Stimulated activated CD4-positive, alpha-beta T cell treated with anti-CD3 and anti-CD28 coated beads, Interleukin-1b, Interleukin-23, amount 100 ng/mL, for 48 hours (primary cell): Measurements from ENCODE around the gene SLC25A21.
"Not testable (repeated sequence)": the region's sequence is repeated elsewhere in the genome, so short reads cannot be mapped to it uniquely, and the experiment has no call there.

Experiments used
- DNase-seq: peaks from one replicate; pipeline ENCODE4 v3.0.0-alpha.2; 2020

SLC25A21 gene

DNA sequence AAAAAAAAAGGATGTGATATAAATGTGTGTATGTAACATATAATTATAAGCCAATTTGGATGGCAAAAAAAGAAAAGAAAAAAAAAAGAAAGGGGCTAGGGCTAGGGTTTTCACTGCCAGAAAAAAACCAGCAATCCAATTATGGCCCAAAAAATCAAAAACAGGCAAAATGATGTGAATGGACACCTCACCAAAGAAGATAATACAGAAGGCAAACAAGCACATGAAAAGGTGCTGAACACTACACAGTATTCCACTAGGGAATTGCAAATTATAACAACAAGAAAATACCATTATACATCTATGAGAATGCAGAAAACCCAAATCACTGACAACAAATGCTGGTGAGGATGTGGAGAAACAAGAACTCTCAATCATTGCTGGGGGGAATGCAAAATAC is 13.3 kb upstream of the SLC25A21 start:
- no peak for DNase-seq

DNA sequence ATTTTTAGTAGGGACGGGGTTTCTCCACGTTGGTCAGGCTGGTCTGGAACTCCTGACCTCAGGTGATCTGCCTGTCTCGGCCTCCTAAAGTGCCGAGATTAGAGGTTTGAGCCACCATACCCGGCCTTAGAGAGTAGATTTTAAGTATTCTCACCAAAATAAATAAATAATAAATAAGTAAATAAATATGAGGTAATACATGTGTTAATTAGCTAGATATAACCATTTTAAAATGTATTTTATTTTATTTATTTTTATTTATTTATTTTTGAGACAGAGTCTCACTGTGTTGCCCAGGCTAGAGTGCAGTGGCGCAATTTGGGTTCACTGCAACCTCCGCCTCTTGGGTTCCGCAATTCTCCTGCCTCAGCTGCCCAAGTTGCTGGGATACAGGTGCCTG is 12.1 kb upstream of the SLC25A21 start:
- not testable (repeated sequence) for DNase-seq

DNA sequence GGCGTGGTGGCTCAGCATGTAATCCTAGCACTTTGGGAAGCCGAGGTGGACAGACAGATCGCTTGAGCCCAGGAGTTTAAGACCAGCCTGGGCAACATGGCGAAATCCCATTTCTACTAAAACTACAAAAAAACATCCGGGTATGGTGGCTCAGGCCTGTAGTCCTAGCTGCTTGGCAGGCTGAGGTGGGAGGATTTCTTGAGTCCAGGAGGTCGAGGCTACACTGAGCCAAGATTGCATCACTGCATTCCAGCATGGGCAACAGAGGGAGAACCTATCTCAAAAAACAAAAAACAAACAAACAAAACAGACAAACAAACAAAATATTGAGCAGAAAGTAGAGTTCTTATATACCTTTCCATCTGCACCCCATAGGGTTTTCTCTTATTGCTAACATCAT is 9.0 kb upstream of the SLC25A21 start:
- DNase-seq = no peak

DNA sequence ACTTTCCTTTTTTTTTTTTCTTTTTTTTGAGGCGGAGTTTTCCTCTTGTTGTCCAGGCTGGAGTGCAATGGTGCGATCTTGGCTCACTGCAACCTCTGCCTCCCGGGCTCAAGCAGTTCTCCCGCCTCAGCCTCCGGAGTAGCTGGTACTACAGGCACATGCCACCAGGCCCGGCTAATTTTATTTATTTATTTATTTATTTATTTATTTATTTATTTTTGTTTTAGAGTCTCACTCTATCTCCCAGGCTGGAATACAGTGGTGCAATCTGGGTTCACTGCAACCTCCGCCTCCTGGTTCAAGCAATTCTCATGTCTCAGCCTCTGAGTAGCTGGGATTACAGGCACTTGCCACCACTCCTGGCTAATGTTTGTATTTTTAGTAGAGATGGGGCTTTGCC is 8.5 kb upstream of the SLC25A21 start:
- not testable (repeated sequence) for DNase-seq

DNA sequence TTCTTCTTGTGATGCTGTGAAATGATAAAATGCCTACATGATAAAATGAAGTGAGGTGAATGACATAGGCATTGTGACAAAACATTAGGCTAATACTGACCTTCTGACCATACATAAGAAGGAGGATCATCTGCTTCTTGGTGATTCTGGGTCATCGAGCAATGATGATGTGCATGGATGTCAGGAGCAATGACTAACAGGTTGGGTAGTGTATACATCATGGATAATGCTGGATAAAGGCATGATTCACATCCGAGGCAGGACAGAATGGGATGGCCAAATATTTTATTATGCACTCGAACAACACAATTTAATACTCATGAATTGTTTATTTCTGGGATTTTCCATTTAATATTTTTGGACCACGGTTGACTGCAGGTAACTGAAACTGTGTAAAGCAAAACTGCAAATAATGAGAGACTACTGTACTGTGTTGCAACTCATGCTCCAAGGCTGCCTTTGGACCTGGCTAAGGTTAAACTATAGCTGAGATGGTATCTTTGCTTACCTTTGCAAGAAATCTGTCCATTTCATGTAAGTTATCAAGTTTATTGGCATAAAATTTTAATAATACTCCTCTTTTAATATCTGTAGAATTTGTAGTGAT is 7.6 kb upstream of the SLC25A21 start:
- DNase-seq = no peak

DNA sequence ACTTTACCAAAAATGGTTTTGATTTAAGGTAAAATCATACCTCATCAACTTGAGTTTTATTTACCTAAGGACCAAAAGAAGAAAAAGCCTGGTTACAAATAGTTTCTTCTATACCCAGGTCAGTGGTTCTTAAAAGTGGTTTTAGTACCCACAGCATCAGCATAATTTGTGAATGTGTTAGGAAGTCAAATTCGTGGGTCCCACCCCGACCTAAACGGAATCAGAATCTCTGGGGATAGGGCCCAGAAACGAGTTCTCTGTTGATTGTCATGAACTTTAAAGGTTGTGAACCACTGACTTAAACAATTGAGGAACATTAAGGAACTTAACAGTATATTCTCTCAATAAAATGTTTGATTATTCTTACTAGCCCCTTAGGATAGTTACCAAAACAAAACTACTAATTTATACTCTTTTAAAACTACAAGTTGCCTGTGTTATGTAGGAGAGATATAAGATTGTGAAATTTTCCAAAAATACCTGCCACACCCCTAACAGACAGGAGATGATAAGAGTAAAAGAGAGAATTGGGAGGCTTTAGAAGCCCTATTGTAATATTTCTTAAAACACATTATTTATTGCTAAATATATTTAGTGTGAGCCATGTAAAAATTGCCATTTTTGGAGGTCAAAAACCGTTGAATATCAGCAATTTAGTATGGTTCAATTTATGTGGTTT is 669 bp upstream of the SLC25A21 start:
- DNase-seq = no peak

DNA sequence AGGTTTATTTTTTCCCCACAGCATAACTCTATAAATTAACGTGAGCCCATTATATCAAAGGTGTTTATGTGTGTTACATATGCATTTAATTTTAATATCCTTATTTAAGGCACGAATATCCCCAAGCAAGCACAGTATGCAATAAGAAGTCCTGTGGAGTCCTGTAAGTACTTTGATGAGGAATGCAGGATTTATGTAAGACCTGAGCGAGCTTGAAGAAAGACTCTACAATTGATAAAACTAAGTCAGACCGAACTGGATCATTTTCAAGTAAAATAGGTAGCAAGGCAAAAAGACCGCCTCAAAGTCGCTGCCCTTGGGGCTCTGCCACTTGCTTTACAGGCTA is 755 bp downstream of the SLC25A21 start:
- DNase-seq = no peak

DNA sequence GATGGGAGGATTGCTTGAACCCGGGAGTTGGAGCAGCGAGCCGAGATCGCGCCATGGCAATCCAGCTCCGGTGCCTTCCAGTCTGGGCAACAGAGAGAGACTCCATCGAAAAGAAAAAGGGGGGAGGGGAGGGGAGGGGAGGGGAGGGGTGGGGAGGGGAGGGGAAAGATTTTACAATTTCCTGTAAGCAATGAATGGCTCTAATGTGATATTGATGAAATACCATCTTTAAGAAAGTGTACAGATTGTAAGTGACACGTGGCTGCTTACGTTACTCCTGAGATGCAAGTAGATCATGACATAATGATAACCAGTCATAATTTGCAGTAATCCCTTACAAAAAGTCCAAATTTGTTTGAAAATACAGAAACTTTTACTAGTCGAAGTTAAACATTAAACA is 1.4 kb downstream of the SLC25A21 start:
- no peak for DNase-seq

DNA sequence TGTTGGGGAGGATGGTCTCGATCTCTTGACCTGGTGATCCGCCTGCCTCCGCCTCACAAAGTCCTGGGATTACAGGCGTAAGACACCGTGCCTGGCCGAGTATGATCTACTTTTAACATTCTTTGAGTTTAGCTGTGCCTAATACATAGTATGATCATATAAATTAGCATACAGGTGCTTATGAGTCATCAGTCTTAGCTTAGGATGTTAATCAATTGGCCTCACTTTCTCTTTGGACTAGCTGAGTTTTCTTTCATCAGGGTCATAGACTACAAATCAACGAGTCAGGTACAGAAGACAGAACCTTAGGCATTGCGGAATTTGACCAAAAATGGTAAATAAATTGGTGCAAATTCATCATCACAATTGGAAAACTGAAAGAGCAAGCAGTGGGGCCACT is 2.2 kb downstream of the SLC25A21 start:
- no peak for DNase-seq

DNA sequence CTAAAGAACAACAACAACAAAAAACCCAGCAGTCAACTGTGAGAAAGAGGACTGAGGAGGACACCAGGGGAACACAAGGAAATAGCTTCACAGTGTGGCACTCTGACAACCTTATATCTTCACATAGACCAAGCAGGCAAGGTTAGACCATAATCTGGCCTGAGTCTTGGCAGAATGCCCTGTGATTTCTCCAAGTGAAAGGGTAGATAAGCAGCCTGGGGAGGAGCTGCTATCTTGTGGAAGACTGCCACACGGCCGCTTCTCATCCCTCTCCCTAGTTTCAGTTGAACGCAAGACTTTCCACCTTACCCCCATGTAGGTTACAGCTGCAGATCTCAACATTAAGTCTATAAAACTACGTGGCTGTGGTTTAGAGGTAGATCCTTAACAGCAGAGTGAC is 3.7 kb downstream of the SLC25A21 start:
- DNase-seq = no peak

DNA sequence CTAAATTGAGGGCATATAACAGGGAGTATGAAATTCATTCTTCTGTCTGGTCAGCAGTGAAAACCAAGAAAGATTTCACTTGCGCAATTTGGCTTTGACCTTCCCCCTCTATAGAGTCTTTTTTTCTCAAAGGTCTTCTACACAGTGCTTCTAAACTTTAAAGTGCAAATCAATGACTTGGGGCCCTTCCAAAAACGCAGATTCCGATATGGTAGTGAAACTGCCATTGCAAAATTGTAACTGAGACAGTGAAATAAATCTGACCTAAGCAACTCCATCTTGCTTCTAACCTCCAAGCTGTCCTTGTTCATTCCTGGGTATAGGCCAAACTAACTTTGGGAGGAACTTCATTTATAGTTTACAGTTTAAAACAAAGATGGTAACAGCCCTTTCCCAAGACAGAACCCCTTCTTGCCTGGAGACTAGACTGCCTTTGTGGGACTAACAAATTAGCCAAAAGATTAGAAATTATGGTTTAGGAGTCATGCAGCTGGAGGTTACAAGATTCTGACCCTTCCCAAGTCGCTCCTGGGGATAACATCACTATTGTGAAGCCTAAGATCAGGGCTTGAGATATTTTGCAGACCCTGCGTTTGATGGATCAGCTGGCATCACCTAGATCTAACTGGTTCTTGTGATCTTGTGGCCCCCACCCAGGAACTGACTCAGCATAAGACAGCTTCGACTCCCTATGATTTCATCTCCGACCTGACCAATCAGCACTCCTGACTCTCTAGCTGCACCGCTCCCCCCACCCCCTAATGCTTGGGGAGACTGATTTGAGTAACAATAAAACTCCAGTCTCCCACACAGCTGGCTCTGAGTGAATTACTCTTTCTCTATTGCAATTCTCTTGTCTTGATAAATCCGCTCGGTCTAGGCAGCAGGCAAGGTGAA is 5.0 kb downstream of the SLC25A21 start:
- DNase-seq = no peak

DNA sequence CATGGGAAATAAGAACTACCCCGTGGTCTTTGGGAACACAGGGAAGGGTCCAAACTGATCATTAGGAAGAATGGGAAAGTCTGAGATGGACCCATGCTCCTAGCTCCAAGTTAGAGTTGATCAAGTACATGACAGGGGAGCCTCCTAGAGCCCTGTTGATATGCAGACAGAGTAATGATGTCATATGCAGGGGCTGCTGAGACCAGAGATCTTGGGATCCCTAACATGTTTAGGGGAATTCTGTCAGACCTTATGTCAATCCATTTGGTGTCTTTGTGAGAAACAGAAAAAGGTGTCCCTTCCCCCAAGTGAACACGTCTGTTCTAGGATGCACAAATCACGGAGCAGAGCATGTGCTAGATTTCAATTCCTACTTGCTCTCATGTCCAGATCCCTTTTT is 6.6 kb downstream of the SLC25A21 start:
- DNase-seq = no peak

DNA sequence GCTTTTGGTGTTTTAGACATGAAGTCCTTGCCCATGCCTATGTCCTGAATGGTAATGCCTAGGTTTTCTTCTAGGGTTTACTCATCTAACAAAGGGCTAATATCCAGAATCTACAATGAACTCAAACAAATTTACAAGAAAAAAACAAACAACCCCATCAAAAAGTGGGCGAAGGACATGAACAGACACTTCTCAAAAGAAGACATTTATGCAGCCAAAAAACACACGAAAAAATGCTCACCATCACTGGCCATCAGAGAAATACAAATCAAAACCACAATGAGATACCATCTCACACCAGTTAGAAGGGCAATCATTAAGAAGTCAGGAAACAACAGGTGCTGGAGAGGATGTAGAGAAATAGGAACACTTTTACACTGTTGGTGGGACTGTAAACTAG is 10.1 kb downstream of the SLC25A21 start:
- DNase-seq = not testable (repeated sequence)

DNA sequence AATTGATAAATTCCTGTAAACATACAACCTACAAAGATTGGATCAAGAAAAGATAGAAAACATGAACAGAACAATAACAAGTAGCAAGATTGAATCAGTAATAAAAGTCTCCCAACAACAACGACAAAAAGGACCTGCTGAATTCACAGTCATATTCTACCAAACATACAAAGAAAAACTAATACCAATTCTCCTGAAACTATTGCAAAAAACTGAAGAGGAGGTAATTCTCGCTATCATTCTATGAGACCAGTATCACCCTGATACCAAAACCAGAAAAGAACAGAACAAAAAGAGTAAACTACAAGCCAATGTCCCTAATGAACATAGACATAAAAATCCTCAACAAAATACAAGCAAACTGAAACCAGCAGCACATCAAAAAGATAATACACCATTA is 14.4 kb downstream of the SLC25A21 start:
- no peak for DNase-seq

DNA sequence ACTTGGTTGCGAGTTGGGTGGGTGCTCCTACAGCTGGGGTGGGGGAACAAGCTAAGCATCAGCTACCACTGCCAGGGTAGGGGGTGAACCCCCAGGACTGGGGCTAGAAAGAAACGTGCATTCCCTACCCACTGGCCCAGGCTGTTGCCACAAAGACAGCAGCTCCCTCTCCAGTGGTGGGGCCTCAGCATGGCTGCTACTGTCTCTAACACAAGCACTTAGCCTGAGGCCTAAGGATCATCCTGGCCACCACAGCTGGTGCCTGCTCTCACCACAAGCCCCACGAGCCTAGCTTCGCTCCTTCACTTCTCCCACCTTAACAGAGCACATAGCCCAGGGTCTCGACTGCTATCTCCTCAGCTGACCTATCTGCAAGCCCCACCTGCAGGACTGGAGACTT is 18.9 kb downstream of the SLC25A21 start:
- DNase-seq = no peak

DNA sequence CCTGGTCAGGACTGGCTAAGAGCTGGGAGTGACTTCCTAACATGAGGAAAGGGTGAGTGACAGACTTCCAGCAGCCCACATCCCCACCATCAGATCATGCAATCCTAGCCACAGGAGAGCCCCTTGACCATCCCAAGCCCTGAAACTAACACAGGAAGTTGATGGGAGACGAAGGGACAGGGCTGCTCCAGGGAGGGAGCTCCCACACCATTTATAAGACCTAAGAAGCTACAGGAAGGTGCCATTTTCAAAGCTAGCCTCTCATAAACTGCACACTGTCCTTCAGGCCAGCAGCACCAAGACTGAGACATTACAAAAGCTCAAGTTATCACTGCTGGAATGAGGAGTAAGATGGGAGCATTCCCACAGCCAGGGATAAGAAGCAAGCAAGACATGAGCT is 19.4 kb downstream of the SLC25A21 start:
- no peak for DNase-seq

DNA sequence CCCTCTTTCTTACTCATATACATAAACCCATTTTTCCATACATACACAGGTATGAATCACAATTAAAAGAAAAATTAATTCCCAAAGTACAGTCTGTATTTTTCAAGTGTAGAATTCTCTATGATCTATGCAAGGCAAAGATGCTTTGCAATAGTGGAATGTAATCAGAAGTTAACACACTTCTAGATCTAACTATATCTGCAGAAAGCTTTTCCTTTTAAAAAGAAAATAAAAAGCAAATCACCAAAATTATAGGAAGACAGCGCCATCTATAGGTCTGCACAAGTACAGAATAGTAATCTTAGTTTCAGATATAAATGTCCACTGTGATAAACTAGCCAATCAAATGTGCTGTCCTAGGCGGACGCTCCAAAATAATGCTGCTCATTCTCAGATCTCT is 22.0 kb downstream of the SLC25A21 start:
- no peak for DNase-seq

DNA sequence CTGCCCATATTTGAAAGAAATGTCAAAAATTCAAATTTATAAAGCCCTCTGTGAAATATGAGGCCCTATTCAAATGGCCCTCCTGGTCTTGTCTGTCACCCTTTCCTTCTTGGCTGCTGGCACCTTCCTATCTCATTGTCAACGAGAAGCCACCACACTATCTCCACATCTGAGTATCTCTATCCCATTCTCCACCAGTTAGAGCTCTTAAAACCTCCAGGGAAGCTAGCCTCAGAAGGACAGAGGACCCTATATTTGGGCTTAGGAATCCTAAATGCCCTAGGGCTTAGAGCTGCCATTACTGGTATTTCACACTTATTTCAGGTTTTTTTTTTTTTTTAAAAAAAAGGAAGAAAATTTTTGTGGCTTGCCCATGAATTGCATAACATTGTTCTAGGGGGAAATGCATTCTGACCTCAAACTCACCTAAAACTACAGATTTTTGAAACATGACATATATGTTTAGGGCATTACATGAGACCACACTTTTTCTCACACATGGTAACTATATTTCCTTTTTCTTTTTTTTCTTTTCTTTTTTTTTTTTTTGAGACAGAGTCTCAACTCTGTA is 25.0 kb downstream of the SLC25A21 start:
- no peak for DNase-seq

DNA sequence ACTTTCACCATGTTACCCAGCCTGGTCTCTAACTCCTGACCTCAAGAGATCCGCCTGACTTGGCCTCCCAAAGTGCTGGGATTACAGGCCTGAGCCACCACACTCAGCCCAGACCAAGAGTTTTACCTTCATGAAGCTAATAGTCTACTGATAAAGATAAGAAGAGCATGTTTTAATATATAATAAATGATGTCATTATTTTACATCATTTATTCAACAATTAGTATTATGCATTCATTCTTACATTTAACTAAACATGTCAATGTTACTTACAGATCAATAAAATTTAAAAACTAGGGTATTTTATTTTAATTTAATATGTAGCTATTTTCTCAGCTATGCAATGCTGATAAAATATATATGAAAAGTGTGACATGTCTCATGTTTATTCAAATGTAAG is 26.0 kb downstream of the SLC25A21 start:
- not testable (repeated sequence) for DNase-seq

DNA sequence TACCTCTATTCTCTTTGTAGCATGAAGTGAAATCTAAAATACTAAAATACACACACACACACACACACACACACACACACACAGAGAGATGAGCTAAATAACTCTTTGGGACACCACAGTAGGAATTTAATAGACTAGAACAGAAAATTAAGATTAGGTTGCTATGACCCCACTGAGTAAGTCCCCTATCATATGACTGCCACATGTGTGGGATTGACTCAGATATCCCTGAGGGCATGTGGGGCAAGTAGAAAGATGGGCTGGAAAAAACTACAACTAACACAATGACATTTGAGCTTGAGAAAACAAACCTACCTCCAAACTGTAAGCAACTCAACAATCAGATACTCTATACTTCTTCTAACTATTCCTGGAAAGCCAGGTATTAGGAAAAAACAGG is 27.0 kb downstream of the SLC25A21 start:
- DNase-seq = no peak

DNA sequence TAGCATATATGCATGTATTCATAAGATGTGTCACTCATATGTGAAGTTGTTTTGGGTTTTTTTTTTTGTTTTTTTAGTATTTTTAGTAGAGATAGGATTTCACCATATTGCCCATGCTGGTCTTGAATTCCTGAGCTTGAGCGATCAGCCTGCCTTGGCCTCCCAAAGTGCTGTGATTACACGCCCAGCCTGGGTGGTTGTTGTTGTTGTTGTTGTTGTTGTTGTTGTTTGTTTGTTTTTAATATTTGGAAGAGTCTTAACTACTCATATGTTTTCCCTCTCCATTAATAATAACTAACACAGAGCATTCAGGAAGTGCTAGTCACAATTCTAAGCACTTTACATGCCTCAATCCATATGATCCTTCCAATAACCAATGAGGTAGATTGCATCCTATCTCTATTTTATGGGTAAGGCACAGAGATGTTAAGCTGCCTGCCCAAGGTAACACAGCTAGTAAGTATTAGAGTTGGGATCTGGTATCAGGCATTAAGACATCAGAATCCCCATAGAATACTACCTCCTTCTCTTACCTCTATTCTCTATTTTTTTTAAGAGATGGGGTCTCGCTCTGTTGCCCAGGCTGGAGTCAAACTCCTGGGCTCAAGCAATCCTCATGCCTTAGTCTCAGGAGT is 27.6 kb downstream of the SLC25A21 start:
- no peak for DNase-seq

DNA sequence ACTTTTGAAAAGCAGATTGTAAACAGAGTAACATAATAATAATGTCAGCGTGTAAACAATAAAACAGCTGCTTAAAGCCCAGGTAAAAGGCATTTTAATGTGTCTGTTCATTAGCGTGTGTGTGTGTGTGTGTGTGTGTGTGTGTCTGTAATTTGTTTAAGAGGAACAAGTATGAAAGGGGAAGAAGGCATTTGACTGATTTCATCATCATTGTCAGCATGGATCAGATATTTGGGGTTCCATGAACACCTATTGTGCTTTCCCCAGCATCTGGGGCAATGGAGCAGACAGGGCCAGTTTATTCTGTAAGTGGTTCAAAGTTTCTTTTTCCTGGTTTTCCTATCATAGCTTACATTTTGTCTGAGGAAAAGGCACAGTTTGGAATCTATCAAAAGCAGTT is 28.9 kb downstream of the SLC25A21 start:
- DNase-seq = no peak

DNA sequence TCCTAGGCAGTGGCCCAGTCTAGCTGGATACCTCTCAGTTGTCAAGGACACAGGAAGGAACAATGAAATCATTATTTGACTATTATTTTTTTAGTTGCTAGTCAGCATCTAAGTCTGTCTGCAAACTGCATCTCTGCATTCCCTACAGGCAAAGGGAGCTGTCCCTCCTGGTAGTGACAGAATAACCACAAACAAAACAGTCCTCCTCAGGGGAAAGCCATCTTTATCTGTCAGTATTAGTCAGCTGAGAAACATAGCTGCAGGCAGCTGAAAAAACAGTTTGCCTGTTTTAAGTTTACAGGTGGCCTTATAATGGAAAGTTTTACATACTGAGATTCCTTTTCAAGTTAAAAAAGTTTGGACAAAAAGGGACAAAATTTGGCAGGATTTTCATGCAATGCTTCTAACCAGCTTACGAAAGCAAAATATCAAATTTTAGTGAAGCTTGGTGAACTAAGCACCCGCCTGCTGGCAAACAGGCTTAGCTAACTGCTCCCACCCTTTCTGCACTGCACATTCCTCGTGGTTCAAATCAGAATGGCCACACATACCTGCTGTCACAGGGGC is 29.5 kb downstream of the SLC25A21 start:
- DNase-seq = no peak
